ENCODE measurements around the gene IQCH. TPM values are rescaled to one million over a fixed set of nuclear protein-coding genes. Genes with fewer than 3 reads are reported as not detected.

IQCH gene
- total RNA-seq, 1 donor from 2014 or later, result 0.94 TPM

GRCh38 chr15:67465196-67465952 lies 210.8 kb downstream of the IQCH start:
- intact Hi-C loops (cut with DNase I), result no loop called here
- DNase-seq (ENCODE audit: low spot score), result no peak

- intact Hi-C loops (cut with DNase I), result no loop called here
These were observed 213.8 kb downstream of the IQCH start for GRCh38 chr15:67468416-67468815.

DNA sequence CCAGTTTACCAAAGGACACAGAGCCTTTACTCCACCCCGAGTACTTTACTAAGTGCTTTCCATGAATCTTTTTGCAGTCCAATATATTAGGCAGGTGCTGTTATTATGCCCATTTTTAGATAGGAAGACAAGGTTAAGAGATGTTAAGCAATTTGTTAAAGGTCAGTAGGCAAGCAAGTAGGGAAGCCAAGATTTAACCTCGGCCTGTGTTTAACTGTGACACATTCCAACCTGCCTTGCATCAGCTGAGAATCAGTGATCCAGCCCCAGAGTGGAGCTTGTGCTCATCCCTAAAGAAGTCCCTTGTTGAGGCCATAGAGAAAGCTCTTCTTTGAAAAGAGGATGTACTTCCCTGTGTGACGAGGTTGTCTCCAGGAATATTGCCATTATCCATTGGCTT lies 215.1 kb downstream of the IQCH start:
- no peak for DNase-seq (ENCODE audit: low spot score)
- intact Hi-C loops (cut with DNase I), result no loop called here

More at GRCh38 chr15:67468416-67468815, 213.8 kb downstream of the IQCH start:
- no peak for DNase-seq (ENCODE audit: low spot score)

GRCh38 chr15:67472957-67473356 lies 218.4 kb downstream of the IQCH start:
- intact Hi-C loops (cut with DNase I), result no loop called here
- DNase-seq (ENCODE audit: low spot score), result no peak

DNA sequence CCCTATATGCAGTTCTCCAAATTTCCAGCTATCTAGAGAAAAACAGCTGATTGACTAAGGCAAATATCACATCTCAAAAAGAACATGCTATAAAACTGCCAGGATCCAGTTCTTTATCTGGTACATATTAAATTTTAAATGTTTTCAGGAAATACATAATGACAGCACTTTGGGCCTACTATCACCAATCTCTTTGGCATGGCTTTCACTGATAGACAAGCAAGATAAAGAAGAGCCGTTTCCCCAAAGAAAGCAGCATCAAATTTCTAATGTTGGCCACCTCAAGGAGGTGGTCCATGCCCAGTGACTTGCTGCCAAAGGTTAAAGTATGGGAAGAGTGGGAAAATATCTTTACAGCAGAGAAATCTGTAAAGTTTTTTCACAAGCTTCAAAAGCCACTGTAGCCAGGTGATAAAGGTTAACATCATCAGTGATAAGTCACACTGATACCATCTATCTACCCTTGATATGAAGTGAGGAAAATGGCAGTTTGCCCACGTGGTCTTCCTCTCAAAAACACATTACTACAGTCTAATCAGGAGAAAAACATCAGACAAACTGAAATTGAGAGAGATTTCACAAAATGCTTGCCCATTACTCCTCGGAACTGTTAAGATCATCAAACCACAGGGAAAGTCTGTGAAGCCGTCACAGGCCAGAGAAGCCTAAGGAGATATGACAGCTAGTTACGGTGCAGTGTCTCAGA lies 220.0 kb downstream of the IQCH start:
- DNase-seq (ENCODE audit: low spot score), result no peak
- intact Hi-C loops (cut with DNase I), result no loop called here

- intact Hi-C loops (cut with DNase I), result no loop called here
- no peak for DNase-seq (ENCODE audit: low spot score)
These were observed 225.4 kb downstream of the IQCH start for GRCh38 chr15:67479781-67480505.

DNA sequence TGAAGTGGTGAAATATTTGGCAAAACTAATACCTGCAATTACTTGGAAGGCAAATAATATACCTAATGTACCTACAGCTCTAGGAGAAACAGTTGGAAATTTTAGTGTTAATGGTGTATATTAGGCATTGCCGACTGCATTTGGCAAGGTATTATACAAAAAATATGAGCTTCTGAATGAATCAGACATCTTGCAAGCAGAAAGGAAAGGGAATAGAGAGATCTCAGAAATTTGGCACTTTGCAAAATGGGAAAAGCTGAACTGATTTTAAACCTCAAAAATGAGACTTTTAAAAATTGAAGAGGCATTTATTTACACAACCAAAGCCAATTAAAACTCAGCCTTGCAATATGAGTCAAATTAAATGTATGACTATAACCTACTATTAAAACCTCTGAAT lies 226.2 kb downstream of the IQCH start:
- intact Hi-C loops (cut with DNase I), result no loop called here
- DNase-seq (ENCODE audit: low spot score), result no peak

- intact Hi-C loops (cut with DNase I), result no loop called here
- no peak for DNase-seq (ENCODE audit: low spot score)
These were observed 227.1 kb downstream of the IQCH start for GRCh38 chr15:67481680-67482079.

DNA sequence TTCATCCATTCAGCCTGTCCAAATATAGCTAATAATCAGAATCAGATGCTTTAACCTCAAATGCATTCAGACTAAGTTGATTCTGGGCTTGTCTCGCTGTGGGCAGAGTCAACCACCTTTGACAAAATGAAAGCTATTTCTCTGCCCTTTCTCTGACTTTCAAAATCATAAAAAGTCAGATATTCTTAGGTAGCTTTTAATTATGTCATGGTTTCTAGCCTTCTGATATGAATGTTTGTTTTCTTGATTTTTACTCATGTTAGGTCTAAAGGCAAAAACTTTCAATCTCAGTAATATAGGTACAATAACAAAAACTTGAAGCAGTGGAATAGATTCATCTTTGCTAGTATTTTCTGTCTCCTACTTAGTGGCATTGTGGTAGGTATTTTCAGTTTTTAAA lies 241.0 kb downstream of the IQCH start:
- intact Hi-C loops (cut with DNase I), result no loop called here

DNA sequence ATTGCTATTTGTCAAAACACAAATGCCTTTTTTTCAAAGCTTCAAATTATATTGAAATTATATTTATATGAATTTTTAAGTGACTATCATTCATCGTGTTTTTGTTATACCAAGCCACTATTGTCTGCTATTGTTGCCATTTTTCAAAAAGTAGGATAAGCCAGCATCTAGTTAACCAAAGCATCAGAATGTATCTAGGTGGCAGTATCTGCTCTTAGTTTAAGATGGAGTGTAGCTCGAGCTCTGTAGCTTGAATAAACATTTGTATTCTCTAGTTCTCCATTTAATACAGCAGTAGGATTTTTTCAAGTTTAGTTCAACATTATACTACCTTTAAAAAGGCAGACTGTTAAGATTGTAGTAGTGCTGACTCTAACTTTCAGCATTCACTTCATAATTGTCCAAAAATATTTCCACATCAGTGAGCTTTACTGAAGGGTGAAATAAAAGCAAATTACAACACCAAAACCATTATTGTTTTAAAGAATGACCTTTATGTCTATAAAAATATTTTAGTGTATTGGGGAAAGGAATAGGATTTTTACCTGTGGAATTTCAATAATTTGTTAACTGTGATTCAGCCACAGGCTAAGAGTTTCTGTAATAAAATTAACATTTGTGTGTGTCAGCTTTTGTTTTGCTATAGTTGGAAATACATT lies 246.7 kb downstream of the IQCH start:
- no peak for DNase-seq (ENCODE audit: low spot score)
- intact Hi-C loops (cut with DNase I), result loop anchor here (5.0 kb wide), 1 partner anchor 336 kb away; no protein-coding TSS in a partner anchor

More for the DNA sequence above, 241.0 kb downstream of the IQCH start:
- DNase-seq (ENCODE audit: low spot score), result no peak

DNA sequence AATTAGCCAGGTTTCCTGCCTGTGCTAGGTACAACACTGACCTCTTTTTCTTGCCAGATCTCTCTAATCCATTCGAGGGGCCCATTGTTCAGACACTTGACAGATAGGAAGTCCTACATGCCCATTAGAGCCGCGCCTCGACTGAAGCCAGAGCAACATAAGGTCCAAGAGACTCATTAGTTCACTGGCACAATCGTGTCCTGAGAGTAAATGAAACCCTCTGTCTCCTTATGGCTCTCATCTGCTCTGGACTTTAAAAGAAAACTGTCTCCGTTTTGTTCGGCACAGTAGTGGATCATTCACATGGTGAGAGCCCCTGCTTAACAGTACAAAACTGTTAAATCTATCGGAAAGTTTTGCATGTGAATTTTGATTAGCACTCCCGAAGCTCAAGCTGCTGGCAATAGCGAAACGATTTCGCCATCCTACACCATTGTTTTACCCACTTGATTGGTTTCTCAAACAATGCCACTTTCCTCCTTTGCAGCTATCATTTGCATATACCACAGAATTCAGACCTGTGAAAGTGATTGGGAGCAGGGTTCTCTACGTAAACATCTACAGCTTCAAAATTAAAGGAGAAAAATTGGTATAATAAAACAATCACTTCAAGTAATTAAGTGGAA lies 247.4 kb downstream of the IQCH start:
- intact Hi-C loops (cut with DNase I), result loop anchor here (5.0 kb wide), 1 partner anchor 335 kb away; no protein-coding TSS in a partner anchor
- DNase-seq (ENCODE audit: low spot score), result no peak

DNA sequence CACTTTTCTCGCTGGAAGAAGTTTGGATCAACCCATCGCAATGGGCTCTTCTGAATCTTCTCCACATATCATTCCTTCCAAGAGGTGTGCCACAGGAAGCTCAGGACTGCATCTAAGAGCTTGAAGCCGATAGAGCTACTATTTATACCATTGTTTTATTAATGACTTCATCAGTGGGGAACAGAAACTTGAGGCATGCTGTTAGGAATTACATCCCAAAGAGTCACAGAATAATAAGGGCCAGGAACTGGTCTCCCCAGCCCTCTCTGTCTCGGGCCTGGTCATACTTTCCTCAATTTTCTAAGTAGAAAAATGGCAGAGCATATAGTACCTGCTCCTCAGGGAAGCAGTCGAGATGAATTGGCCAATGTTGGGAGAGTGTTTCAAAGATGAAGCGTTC lies 249.5 kb downstream of the IQCH start:
- DNase-seq (ENCODE audit: low spot score), result no peak
- intact Hi-C loops (cut with DNase I), result loop anchor here (5.0 kb wide), 1 partner anchor 333 kb away; no protein-coding TSS in a partner anchor

- intact Hi-C loops (cut with DNase I), result loop anchor here (5.0 kb wide), 1 partner anchor 333 kb away; no protein-coding TSS in a partner anchor
- DNase-seq (ENCODE audit: low spot score), result no peak
These were observed 250.2 kb downstream of the IQCH start for GRCh38 chr15:67504796-67505195.

DNA sequence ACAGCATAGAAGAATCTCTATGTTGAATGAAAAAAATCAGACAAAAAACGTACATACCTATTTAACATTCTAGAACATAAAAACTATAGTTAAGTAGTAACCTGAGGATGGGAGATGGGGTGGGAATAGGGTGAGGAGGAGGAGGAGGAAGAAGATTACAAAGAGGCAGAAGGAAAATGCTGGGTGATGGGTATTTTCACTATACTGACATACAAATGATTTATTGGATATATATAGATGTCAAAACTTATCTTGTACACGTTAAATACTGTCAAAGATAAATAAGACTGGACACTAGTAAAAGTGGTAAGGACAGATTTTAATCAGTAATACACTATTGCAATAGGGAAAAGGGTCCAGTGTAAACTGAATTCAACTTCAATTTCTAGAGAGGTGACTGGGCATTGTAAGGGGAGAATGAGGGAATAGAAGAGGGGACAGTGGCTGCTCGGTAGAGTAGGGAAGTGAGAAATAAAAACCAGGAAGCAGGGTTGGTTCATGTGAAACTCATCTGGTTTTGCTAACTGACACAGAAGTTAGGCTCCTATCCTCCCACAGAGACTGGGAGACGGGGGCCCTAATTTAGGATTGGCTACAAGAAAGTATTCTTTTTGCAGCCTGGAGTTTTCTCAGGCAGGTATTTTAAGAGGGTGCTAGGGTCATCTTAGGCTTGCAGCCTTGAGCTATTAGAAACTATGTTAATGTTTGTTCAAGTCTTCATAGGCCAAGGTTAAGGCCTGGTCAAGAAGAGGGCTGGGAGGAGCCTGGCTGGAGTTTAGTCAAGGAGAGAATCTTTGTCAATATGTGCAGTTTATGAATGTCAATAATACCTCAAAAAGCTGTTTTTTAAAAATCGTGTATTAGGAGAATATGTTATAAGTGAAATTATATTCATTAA lies 251.3 kb downstream of the IQCH start:
- intact Hi-C loops (cut with DNase I), result no loop called here
- DNase-seq (ENCODE audit: low spot score), result no peak

DNA sequence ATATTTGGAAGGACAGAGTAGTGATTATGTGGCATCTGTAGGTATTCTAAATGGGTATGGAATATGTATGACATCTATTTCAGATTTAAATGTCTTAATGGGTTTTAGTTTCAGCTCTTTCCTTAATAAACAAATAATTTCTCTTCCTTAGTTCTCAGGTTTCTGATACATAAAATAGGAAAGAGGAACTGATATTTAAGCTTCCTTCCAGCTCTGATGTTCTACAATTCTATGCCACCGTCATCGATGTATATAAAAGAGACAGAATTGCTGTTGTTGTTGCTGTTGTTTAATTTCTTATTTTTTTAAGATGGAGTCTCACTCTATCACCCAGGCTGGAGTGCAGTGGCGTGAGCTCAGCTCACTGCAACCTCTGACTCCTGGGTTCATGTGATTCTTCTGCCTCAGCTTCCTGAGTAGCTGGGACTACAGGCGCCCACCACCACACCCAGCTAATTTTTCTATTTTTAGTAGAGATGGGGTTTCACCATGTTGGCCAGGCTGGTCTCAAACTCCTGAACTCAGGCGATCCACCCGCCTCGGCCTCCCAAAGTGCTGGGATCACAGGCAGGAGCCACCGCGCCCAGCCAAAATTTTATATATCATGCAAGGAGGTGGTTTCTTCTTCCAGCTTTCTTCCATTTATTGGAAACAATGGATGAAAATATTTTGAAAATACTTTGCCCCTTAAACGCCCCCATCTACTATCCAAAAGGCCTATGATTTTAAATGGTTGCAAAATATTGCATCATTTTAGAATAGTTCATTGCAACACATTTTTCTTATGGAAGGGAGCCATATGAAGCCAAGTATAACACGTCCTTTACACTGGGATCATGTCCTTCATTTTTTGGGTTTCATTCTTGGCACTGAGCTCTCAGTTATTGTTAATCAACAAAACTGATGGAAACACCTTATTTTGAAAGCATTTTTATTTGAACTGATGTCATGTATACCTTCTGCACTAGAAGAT lies 252.5 kb downstream of the IQCH start:
- intact Hi-C loops (cut with DNase I), result no loop called here
- DNase-seq (ENCODE audit: low spot score), result no peak

GRCh38 chr15:67508407-67508806 lies 253.8 kb downstream of the IQCH start:
- intact Hi-C loops (cut with DNase I), result no loop called here
- no peak for DNase-seq (ENCODE audit: low spot score)

DNA sequence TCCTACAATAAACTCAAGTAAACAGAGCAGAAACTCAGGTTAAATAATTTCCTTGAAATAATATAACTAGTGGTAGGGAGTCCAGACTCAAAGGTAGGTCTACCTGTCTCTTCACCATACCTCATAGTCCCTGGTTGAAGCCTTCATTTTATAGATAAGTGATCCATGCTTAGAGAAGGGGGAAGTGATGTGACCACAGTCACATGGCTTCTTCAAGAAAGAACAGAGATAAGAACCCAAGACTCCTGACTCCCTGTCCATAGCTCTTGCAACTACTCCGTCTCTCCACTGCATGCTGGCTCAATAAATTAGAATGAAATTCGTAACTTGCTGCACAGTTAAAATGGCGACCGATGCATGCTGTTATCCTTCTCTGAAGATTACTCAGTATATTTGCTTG lies 255.3 kb downstream of the IQCH start:
- intact Hi-C loops (cut with DNase I), result no loop called here
- DNase-seq (ENCODE audit: low spot score), result no peak
